Activated CD4-positive, alpha-beta T cell treated with anti-CD3 and anti-CD28 coated beads, Interleukin-2, amount 10 ng/mL, durations not matched to agents 7 days and 5 days (primary cell): ENCODE data around the gene CDIP1. TPM values are rescaled to one million over a fixed set of nuclear protein-coding genes. Genes with fewer than 3 reads are reported as not detected.

Experiments used
- CTCF ChIA-PET: fragments of 350-600 bp; sonication (Branson Sonifier 250); formaldehyde crosslinking; loops from one replicate; lab custom pipeline; 2021; ENCODE audit warnings: antibody characterized with exemption; lab: Charles Lee
- POLR2A ChIA-PET: fragments of 350-600 bp; sonication (Branson Sonifier 250); formaldehyde crosslinking; loops from one replicate; lab custom pipeline; 2021; ENCODE audit warnings: antibody characterized with exemption; lab: Charles Lee
- DNase-seq: peaks from one replicate; pipeline ENCODE4 v3.0.0-alpha.2; 2020
- H3K27ac Mint-ChIP-seq: one replicate; pipeline ENCODE4 v1.8.0; 2021; ENCODE audit warnings: mild to moderate bottlenecking, moderate library complexity, mixed read lengths
- H3K27me3 Mint-ChIP-seq: one replicate; pipeline ENCODE4 v1.8.0; 2021; ENCODE audit warnings: mixed read lengths
- H3K36me3 Mint-ChIP-seq: one replicate; pipeline ENCODE4 v1.8.0; 2021; ENCODE audit warnings: low read depth, mixed read lengths
- H3K4me1 Mint-ChIP-seq: one replicate; pipeline ENCODE4 v1.8.0; 2021; ENCODE audit warnings: mixed read lengths
- H3K4me3 Mint-ChIP-seq: one replicate; pipeline ENCODE4 v1.8.0; 2021; ENCODE audit warnings: mild to moderate bottlenecking, moderate library complexity, mixed read lengths
- H3K9me3 Mint-ChIP-seq: one replicate; pipeline ENCODE4 v1.8.0; 2021; ENCODE audit warnings: mixed read lengths
- total RNA-seq, 2 experiments: library from RNA; stranded (reverse); gene quantifications; one replicate each; pipeline ENCODE4 v1.2.3, GENCODE V29; 2021

The CDIP1 gene
- total RNA-seq, 2 experiments from 2014 or later: 44.2 to 45.2 TPM

- Mint-ChIP-seq H3K4me1 (peaks cover 40% of the 10 kb centered on the region), H3K36me3 (peaks cover 17% of the 10 kb centered on the region), H3K27ac (peak within 1 kb of the TSS; percentile 90), H3K4me3 (peak within 1 kb of the TSS; percentile 94), H3K9me3 (no peaks in the 10 kb centered on the region), H3K27me3 (no peaks in the 10 kb centered on the region)
- ChIA-PET CTCF (interaction anchor here (0.8 to 4.8 kb wide), 13 partner anchors 10 to 157 kb away, joined by 3 to 42 read pairs (median 5); no protein-coding TSS in a partner anchor), POLR2A (interaction anchor here (0.6 to 0.7 kb wide), 2 partner anchors 10 to 11 kb away, joined by 3 read pairs; no protein-coding TSS in a partner anchor)
- DNase-seq: peak; percentile 92
Measured at GRCh38 chr16:4475880-4476788, 62.4 kb downstream of the CDIP1 start, which contains the start of gene HMOX2. Gene HMOX2 (plus strand): TSS chr16:4476398. CDS start chr16:4505525, 29,127 bp downstream.

GRCh38 chr16:4474192-4474961, 64.2 kb downstream of the CDIP1 start, which contains the start of gene NMRAL1:
Gene NMRAL1 (minus strand): TSS chr16:4474625. CDS start chr16:4474132, 493 bp downstream.
- DNase-seq: peak; percentile 89
- H3K27ac Mint-ChIP-seq: peak within 1 kb of the TSS; percentile 91
- H3K36me3 Mint-ChIP-seq: peaks cover 16% of the 10 kb centered on the region
- POLR2A ChIA-PET: interaction anchor here (0.6 kb wide), 1 partner anchor 1269 kb away, joined by 4 read pairs; no protein-coding TSS in a partner anchor
- no peaks in the 10 kb centered on the region for H3K9me3 Mint-ChIP-seq
- peak within 1 kb of the TSS; percentile 94 for H3K4me3 Mint-ChIP-seq
- peaks cover 37% of the 10 kb centered on the region for H3K4me1 Mint-ChIP-seq
- no peaks in the 10 kb centered on the region for H3K27me3 Mint-ChIP-seq
- CTCF ChIA-PET: interaction anchor here (0.6 to 4.8 kb wide), 5 partner anchors 8 to 150 kb away, joined by 4 to 22 read pairs (median 4); partner anchors contain the start of gene MGRN1

GRCh38 chr16:4472880-4473279, 65.7 kb downstream of the CDIP1 start:
- ChIA-PET CTCF (interaction anchor here (1.0 to 1.2 kb wide), 3 partner anchors 14 to 102 kb away, joined by 3 to 6 read pairs (median 3); no protein-coding TSS in a partner anchor), POLR2A (no interaction called here)
- Mint-ChIP-seq H3K9me3 (no peaks in the 10 kb centered on the region), H3K4me3 (peak overlapping the region; percentile 0), H3K4me1 (peaks cover 26% of the 10 kb centered on the region), H3K27me3 (no peaks in the 10 kb centered on the region), H3K27ac (no peak overlapping the region), H3K36me3 (peaks cover 12% of the 10 kb centered on the region)
- DNase-seq: no peak

GRCh38 chr16:4471869-4472268, 66.7 kb downstream of the CDIP1 start:
- H3K27me3 Mint-ChIP-seq: no peaks in the 10 kb centered on the region

GRCh38 chr16:4468972-4469371, 69.6 kb downstream of the CDIP1 start:
- ChIA-PET CTCF (no interaction called here), POLR2A (no interaction called here)
- H3K4me3 Mint-ChIP-seq: no peak overlapping the region

More at GRCh38 chr16:4471869-4472268, 66.7 kb downstream of the CDIP1 start:
- ChIA-PET POLR2A (no interaction called here), CTCF (interaction anchor here (0.6 to 2.0 kb wide), 4 partner anchors 13 to 113 kb away, joined by 3 to 7 read pairs (median 6); no protein-coding TSS in a partner anchor)
- DNase-seq: no peak
- H3K4me3 Mint-ChIP-seq: no peak overlapping the region
- H3K36me3 Mint-ChIP-seq: peaks cover 9% of the 10 kb centered on the region
- H3K4me1 Mint-ChIP-seq: peaks cover 22% of the 10 kb centered on the region
- no peak overlapping the region for H3K27ac Mint-ChIP-seq
- H3K9me3 Mint-ChIP-seq: no peaks in the 10 kb centered on the region

GRCh38 chr16:4467916-4468315, 70.7 kb downstream of the CDIP1 start:
- DNase-seq: no peak
- POLR2A ChIA-PET: interaction anchor here (0.6 kb wide), 1 partner anchor 19 kb away, joined by 3 read pairs; no protein-coding TSS in a partner anchor
- Mint-ChIP-seq H3K27ac (no peak overlapping the region), H3K4me1 (peaks cover 25% of the 10 kb centered on the region), H3K36me3 (peaks cover 20% of the 10 kb centered on the region), H3K27me3 (no peaks in the 10 kb centered on the region), H3K9me3 (no peaks in the 10 kb centered on the region), H3K4me3 (no peak overlapping the region)
- CTCF ChIA-PET: interaction anchor here (0.6 to 3.9 kb wide), 6 partner anchors 8 to 162 kb away, joined by 3 to 22 read pairs (median 3); partner anchors contain the start of genes HMOX2 and NMRAL1

More at GRCh38 chr16:4468972-4469371, 69.6 kb downstream of the CDIP1 start:
- peaks cover 31% of the 10 kb centered on the region for H3K4me1 Mint-ChIP-seq
- H3K27ac Mint-ChIP-seq: no peak overlapping the region
- DNase-seq: no peak
- H3K36me3 Mint-ChIP-seq: peaks cover 20% of the 10 kb centered on the region
- no peaks in the 10 kb centered on the region for H3K27me3 Mint-ChIP-seq
- H3K9me3 Mint-ChIP-seq: no peaks in the 10 kb centered on the region

GRCh38 chr16:4465977-4466779, 72.4 kb downstream of the CDIP1 start:
- ChIA-PET CTCF (interaction anchor here (0.6 to 3.9 kb wide), 5 partner anchors 10 to 210 kb away, joined by 3 to 22 read pairs (median 3); partner anchors contain the start of genes HMOX2 and NMRAL1), POLR2A (interaction anchor here (0.7 kb wide), 1 partner anchor 41 kb away, joined by 3 read pairs; no protein-coding TSS in a partner anchor)
- no peaks in the 10 kb centered on the region for H3K27me3 Mint-ChIP-seq
- H3K36me3 Mint-ChIP-seq: peaks cover 21% of the 10 kb centered on the region
- no peak overlapping the region for H3K4me3 Mint-ChIP-seq
- DNase-seq: peak; percentile 62
- H3K4me1 Mint-ChIP-seq: peaks cover 21% of the 10 kb centered on the region
- H3K27ac Mint-ChIP-seq: peak overlapping the region; percentile 85
- H3K9me3 Mint-ChIP-seq: no peaks in the 10 kb centered on the region

- no peaks in the 10 kb centered on the region for H3K9me3 Mint-ChIP-seq
Measured at GRCh38 chr16:4463522-4464163, 74.9 kb downstream of the CDIP1 start.

GRCh38 chr16:4461250-4462085, 77.1 kb downstream of the CDIP1 start:
- Mint-ChIP-seq H3K9me3 (no peaks in the 10 kb centered on the region), H3K27ac (peak overlapping the region; percentile 31), H3K4me3 (no peak overlapping the region), H3K27me3 (no peaks in the 10 kb centered on the region), H3K36me3 (peaks cover 30% of the 10 kb centered on the region), H3K4me1 (peaks cover 34% of the 10 kb centered on the region)
- ChIA-PET CTCF (interaction anchor here (0.9 kb wide), 1 partner anchor 273 kb away, joined by 3 read pairs; the partner anchor contains the start of genes ANKS3 and DNAAF8), POLR2A (no interaction called here)
- DNase-seq: no peak

More at GRCh38 chr16:4463522-4464163, 74.9 kb downstream of the CDIP1 start:
- H3K36me3 Mint-ChIP-seq: peaks cover 34% of the 10 kb centered on the region
- CTCF ChIA-PET: interaction anchor here (0.6 to 1.9 kb wide), 4 partner anchors 9 to 43 kb away, joined by 3 to 5 read pairs (median 4); partner anchors contain the start of gene HMOX2
- POLR2A ChIA-PET: no interaction called here
- no peak for DNase-seq
- peaks cover 39% of the 10 kb centered on the region for H3K4me1 Mint-ChIP-seq
- no peaks in the 10 kb centered on the region for H3K27me3 Mint-ChIP-seq
- H3K27ac Mint-ChIP-seq: peak overlapping the region; percentile 57
- H3K4me3 Mint-ChIP-seq: no peak overlapping the region

- ChIA-PET POLR2A (no interaction called here), CTCF (interaction anchor here (0.9 kb wide), 1 partner anchor 273 kb away, joined by 3 read pairs; the partner anchor contains the start of genes ANKS3 and DNAAF8)
- Mint-ChIP-seq H3K4me3 (no peak overlapping the region), H3K9me3 (no peaks in the 10 kb centered on the region), H3K27me3 (no peaks in the 10 kb centered on the region), H3K4me1 (peaks cover 28% of the 10 kb centered on the region), H3K27ac (peak overlapping the region; percentile 31), H3K36me3 (peaks cover 29% of the 10 kb centered on the region)
- no peak for DNase-seq
Measured at GRCh38 chr16:4460936-4461249, 77.7 kb downstream of the CDIP1 start.
